Daoy (cell line): ENCODE measurements around the gene METTL2A. TPM values are rescaled to one million over a fixed set of nuclear protein-coding genes. Genes with fewer than 3 reads are reported as not detected.
"Not testable (repeated sequence)": the region's sequence is repeated elsewhere in the genome, so short reads cannot be mapped to it uniquely, and the experiment has no call there.

ENCODE experiments used
- DNase-seq: peaks from one replicate; pipeline ENCODE4 v3.0.0-alpha.2; 2015; ENCODE audit warnings: low read depth
- total RNA-seq: library from RNA; depleted of rRNA; stranded (reverse); fragments of >200 nt; shearing (Covaris generic); gene quantifications from 2 replicates; pipeline ENCODE4 v1.2.3, GENCODE V29; 2014; rRNA removed

Gene METTL2A, protein sequence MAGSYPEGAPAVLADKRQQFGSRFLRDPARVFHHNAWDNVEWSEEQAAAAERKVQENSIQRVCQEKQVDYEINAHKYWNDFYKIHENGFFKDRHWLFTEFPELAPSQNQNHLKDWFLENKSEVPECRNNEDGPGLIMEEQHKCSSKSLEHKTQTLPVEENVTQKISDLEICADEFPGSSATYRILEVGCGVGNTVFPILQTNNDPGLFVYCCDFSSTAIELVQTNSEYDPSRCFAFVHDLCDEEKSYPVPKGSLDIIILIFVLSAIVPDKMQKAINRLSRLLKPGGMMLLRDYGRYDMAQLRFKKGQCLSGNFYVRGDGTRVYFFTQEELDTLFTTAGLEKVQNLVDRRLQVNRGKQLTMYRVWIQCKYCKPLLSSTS
- 26.1 and 27.7 TPM in 2 replicates for total RNA-seq

DNA sequence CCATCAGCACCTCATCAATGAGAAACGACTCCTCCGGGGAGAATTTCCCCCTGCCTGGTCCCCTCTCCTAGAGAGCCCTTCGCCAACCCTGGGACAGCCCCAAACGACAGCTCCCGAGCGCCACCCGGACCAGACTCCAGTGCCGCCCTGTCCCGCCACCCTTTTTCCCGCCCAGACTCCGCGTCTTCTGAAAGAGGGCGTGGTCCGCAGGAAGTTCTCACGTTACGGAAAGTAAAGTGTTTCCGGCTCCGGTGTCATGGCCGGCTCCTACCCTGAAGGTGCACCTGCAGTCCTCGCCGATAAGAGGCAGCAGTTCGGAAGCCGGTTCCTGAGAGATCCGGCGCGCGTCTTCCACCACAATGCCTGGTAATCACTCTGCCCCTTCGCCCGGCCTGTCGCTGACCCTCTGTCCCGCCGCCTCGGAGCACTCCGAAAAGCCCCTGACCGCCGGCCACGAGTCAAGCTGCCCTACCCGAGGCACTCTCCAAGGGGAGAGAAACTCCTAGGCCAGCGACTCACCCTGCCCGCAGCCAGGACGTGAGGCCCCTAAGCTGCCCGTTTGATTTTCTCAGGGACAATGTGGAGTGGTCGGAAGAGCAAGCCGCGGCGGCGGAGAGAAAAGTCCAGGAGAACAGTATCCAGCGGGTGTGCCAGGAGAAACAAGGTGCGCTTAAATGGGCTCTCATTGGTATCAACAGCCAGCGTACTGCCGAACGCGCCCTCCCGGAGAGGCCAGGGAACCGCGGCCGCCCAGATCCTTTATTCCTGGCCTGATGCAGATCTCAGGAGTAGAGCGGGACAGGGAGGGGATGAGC, at the start of gene METTL2A:
Gene METTL2A, plus strand, starts transcription at position 251 of the 815 bp plus-strand sequence. Its CDS starts 6 bp downstream, at position 257.
- peak; percentile 93 for DNase-seq

DNA sequence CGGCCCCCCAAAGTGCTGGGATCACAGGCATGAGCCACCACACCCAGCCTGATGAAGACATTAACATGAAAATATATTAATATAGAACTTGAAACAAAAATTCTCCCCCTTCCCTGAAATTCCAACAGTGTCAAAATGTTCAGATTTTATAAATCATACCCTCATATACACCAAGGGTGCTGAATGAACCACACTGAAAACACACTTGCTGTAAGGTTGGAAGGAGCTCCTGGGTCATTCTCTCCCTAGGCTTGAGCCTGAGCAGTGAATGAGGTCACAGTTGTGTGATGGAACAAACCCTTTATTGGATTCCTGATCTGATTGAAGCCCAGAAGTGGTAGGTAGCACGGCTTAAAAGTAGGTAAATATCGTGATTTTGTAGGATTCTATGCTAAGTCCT, 43.4 kb upstream of the METTL2A start, which contains the start of gene EFCAB3:
Gene EFCAB3, plus strand, starts transcription at position 301 of the 400 bp plus-strand sequence. CDS start 2,427 bp downstream, outside the sequence.
- no peak for DNase-seq

DNA sequence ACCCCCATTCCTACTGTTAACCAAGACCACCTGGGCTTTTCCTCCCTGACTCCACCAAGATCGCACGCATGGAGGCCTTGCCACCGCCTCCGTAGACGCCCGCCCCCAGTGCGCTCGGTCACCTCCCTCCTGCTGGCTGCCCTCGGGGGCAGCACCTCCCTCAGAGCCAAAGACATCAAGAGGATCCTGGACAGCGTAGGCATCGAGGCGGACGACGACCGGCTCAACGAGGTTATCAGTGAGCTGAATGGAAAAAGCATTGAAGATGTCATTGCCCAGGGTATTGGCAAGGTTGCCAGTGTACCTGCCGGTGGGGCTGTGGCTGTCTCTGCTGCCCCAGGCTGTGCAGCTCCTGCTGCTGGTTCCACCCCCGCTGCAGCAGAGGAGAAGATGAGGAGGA, 42.1 kb upstream of the METTL2A start:
- DNase-seq = no peak

DNA sequence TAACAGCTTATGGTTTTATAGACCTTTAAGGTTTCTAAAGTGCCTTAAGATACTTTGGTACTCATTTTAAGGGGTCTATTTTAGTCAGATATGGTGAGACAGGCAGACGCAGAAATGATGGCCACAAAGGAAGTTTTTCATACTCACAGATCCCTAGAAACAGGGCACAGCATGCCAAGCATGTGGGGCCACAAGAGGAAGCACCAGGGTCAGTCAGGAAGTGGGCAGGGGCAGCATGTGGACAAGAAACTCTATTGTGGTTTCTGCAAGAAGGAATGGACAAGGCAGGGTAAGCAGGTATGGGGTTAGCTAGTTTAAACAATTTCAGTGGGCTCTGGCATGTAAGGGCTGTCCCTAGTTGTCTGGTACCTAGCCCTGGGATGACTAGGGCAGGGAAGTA, 34.8 kb upstream of the METTL2A start:
- DNase-seq = no peak

DNA sequence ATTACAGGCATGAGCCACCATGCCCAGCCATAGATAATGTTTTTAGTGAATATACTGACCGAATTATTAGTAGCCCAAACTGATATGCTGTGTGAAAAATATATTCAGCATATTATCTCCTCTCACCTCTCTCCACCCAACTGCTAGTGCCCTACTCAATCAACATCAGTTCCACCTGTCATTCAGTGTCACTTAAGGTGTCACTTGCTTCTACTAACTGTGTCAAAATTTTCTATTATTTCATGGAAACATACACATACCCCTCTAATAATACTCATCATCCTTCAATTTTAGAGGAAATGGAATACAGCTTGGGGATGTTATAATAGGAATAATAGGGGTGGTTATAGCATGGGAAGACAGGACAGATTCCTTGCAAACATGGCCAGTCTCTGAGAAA, 30.8 kb upstream of the METTL2A start:
- no peak for DNase-seq

GRCh38 chr17:62398891-62399290, 24.8 kb upstream of the METTL2A start:
- no peak for DNase-seq

DNA sequence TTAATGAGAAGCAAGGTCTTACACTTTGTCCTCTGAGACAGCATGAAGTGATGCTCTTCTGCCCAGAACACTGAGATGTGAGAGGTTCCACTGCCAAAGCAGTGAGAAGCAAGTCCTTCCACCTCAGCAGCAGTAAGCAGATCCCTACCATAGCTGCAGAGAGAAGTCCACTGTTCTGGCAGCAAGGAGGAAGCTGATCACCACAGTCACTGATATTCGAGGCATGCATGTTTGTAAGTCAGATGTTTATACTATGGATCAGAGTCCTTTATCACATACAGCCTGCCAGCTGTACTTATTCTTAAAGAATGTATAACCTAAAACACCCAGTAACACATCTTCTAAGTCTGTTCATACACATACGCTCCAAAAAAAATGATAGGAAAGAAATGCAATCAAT, 18.2 kb upstream of the METTL2A start:
- DNase-seq = no peak

DNA sequence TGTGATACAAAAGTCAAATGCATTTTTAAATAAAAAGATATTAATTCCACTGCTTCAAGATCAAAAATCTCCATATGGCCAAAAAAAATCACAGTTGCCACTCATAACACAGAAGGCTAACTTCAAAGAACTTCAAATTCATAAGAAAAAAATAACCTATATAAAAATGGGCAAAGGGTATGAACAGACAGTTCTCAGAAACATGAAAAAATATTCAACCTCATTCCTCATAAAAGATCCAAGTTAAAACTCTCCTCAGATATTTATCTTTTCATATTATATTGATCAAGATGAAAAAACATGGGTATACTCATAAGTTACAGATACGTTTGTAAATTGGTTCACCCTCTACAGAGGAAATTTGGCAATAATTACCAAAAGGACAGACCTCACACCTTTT, 10.6 kb upstream of the METTL2A start:
- DNase-seq = not testable (repeated sequence)

- not testable (repeated sequence) for DNase-seq
These were observed 2.5 kb downstream of the METTL2A start for GRCh38 chr17:62426214-62426613.

DNA sequence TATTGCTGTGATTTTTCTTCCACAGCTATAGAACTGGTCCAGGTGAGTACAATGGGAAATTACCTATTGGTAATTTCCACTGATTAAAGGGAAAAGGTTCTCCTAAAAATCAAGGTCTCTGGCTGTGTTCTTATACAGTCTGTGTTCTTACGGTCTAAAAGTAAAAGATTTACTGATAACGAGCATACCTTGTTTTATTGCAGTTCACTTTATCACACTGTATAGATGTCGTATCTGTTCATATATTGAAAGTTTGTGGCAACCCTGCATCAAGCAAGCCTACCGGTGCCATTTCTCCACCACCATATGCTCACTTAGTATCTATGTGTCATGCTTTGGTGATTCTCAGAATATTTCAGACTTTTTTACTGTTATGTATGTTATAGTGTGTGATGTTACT, 11.6 kb downstream of the METTL2A start:
- not testable (repeated sequence) for DNase-seq

GRCh38 chr17:62441181-62441580, 17.5 kb downstream of the METTL2A start:
- not testable (repeated sequence) for DNase-seq

- DNase-seq = no peak
These were observed 20.4 kb downstream of the METTL2A start for GRCh38 chr17:62444063-62444462.

- DNase-seq = not testable (repeated sequence)
These were observed 22.1 kb downstream of the METTL2A start for GRCh38 chr17:62445791-62446190.

- not testable (repeated sequence) for DNase-seq
These were observed 28.5 kb downstream of the METTL2A start for GRCh38 chr17:62452195-62452594.

DNA sequence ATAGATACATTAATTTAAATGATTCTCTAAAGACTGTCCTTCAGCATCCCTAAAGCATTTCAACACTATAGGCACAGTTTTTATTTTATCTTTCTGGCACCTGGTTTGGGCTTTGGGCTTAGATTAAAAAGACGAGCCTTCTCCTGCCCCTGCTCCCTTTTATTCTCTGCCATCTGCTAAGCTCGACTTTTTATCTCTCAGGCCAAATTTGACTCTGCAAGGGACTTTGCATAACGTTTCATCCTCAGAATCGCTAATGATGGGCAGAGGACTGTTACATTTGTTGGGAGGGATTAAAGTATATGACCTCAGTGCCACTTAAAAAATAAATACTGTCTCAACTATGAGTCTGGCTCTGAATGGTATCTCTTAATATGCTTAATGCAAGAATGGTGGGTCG, 29.3 kb downstream of the METTL2A start:
- not testable (repeated sequence) for DNase-seq

DNA sequence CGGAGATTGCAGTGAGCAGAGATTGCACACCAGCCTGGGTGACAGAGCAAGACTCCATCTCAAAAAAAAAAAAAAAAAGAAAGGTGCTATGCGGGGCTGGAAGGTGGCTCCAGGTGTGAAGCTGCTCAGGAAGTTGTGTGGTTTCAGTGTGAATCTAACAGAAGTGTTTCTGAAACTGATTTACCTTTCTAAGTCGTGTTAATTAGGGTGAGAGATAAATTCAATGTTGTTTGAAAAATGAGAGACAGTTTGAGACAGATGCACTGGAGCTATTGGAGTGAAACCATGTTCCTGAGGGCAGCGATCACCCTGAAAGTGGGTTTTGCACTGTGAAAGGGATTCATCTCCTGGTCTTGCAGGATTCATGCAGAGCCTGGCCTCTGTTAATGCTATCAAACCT, 30.0 kb downstream of the METTL2A start:
- DNase-seq = not testable (repeated sequence)

- not testable (repeated sequence) for DNase-seq
These were observed 30.4 kb downstream of the METTL2A start for GRCh38 chr17:62454111-62454510.

GRCh38 chr17:62456016-62456415, 32.3 kb downstream of the METTL2A start:
- DNase-seq = no peak

DNA sequence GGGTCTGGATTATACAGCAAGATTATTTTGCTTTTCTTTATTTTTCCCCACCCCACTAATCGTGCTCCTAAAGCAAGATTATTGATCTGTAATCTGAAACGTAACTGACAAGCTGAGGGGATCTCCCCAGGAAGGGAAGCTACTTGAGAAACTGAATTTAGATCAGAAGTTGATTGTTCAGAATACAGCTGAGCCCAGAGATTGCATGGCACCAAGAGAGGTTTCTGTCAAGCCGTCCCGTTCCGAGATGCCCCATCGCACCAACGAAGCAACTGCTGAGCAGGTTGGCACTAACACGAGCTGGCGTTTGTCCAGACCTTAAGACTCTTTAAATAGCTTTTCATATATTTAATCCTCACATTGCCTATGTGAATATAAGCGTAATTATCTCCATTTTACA, 34.8 kb downstream of the METTL2A start:
- DNase-seq = not testable (repeated sequence)

DNA sequence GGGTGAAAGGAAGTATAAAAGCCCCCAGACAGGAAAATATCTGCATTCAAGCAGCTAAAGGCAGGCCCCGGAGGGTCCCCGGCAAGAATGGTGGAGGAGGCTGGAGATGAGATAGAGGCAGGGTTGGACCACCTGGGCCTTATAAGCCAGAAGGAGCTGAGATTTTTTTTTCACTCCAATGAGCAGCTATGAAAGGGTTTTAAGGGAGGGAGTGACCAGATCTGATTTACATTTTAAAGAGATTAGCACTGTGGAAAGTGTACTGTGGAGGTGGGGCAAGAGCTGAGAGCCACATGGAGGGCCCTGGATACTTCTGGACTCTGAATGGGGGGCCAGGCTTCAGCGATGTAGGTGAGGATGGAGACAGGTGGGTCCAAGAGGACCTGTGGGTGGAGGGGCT, 40.7 kb downstream of the METTL2A start:
- not testable (repeated sequence) for DNase-seq

- not testable (repeated sequence) for DNase-seq
These were observed 41.6 kb downstream of the METTL2A start for GRCh38 chr17:62465271-62465670.

DNA sequence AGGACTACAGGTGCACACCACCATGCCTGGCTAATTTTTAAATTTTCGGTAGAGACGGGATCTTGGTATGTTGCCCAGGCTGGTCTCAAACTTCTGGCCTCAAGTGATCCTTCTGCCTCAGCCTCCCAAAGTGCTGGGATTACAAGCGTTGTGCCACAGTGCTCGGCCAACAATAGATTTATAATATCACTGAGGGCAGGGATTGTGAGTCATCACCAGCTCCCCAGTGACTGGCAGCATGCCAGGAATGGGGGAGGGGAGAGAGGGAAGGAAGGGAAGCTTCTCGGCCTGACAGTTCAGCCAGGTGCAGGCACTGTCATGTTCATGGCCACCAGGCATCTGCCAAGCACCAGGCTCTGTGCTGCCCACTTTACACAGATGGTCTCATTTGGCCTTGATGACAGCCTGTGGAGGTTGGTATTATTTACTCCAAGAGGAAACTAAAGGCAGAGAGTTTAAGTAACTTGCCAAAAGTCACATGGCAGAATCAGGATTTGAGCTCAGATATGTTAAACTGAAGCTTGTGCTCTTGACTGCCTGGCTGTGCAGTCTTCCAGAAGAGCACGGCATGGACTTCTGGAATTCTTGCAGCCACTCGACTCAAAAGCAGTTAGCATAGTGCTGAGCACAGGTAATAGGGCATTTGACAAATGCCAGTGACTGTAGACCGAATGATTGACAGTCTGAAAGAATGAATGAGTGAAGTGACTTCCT, 47.1 kb downstream of the METTL2A start:
- DNase-seq = peak; percentile 84
